ENCODE data around the gene TBCB.
"Not testable (repeated sequence)": the region's sequence is repeated elsewhere in the genome, so short reads cannot be mapped to it uniquely, and the experiment has no call there.

TBCB gene

DNA sequence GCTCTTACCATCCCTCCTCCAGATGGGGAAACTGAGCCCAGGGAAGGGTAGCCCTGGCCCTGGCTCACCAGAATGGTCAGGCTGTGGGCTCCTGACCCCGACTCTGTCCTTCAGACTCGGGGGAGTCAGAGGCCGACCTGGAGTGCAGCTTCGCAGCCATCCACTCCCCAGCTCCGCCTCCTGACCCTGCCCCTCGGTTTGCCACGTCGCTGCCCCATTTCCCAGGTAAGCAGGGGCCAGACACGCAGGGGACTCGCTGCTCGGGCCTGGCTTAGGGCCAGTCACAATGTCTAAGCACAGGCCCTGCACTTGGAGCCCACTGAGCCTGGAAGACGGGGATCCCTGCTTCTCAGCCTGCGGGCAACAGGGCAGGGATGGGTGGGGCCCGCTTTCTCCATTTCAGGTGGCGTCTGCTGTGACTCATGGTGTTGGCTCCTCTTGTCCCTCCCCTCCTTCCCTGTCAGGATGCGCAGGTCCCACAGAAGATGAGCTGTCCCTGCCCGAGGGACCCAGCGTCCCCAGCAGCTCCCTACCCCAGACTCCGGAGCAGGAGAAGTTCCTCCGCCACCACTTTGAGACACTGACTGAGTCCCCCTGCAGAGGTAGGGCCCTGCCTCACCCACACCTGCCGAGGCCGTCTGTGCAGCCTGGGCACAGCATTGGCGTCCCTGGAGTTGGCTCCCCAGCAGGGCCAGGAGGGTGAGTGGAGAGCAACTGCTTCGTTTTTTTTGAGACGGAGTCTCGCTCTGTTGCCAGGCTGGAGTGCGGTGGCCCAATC lies 13.5 kb upstream of the TBCB start:
- DNase-seq (ENCODE audit: low read depth) = no peak

DNA sequence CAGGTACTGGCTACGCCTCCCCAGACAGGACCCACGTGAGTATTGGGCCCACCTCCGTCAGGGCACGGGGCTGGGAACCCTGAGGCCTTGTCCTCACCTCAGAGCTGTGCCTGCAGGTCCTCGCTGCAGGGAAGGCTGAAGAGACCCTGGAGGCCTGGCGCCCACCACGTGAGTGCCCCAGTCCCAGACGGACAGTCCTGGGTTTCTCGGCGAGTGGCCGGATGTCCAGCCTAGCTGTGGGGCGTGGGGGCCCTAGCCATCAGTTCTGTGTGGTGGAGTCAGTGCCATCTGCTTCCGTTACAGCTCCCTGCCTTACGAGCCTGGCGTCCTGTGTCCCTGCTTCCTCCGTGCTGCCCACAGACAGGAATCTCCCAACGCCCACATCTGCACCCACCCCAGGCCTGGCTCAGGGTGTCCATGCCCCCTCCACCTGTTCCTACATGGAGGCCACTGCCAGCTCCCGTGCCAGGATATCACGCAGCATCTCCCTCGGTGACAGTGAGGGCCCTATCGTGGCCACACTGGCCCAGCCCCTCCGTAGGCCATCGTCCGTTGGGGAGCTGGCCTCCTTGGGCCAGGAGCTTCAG lies 12.1 kb upstream of the TBCB start:
- DNase-seq (ENCODE audit: low read depth) = no peak

DNA sequence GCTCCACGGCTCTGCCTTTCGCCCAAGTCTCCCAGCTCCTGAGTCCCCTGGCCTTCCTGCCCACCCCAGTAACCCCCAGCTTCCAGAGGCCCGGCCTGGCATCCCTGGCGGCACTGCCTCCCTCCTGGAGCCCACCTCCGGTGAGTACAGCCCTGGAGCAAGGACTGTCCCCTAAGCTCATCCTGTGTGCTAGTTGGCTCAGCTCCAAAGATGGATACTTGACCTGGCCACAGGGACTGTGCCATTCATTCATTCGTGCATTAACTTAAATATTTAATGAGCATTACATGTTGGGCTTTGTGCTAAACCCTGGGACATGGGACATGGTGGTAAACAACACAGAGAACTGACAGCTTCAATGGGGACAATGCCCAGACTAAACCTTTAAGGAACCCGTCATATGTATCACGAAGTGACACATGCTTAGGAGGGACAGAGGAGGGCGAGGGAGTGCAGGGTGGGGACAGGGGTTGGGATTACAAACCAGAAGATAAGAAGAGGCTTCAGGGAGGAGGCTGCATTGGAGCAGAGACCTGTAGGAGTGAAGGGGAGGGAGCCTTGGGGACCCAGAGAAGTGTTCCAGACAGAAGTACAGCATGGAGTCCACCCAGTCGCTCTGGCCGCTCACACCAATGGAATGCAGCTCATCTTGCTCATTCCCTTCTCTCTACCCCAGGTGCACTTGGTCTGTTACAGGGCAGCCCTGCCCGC lies 11.3 kb upstream of the TBCB start:
- DNase-seq (ENCODE audit: low read depth) = no peak

DNA sequence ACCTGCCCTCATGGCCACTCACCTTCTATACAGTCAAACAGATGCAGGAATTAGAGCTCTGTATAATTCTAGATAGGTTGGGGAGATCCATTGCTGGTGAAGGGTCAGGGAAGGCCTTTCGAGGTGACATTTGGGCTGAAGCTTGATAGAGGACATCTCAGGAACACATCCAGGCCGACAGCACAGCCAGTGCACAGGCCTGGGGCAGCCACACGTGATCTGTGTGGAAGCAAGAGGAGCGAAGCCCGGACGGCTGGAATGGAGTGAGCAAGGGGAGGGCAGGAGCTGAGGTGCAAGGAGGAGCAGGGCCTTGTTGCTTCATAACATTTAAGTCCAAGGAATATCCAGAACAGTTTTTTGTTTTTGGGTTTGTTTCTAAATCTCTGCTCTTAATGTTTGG lies 8.8 kb upstream of the TBCB start:
- DNase-seq (ENCODE audit: low read depth) = no peak

DNA sequence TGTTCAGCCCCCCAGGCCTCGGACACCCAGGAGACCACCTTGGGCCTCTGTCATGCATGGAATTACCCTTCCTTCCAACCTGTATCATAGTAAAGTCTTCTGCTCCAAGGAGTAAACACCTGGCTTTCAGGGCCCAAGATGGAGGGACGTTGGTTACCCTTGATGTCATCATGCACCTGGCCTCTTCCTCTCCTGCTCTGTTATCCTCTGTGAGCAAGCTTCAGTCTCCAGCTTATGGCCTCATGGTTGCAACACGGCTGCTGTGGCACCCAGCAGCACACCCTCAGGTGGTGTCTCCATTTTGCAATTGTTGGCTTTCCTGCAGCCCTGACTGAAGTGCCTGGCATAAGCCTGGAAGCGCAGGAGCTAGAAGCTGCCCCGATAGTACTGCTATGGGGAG lies 8.3 kb upstream of the TBCB start:
- no peak for DNase-seq (ENCODE audit: low read depth)

DNA sequence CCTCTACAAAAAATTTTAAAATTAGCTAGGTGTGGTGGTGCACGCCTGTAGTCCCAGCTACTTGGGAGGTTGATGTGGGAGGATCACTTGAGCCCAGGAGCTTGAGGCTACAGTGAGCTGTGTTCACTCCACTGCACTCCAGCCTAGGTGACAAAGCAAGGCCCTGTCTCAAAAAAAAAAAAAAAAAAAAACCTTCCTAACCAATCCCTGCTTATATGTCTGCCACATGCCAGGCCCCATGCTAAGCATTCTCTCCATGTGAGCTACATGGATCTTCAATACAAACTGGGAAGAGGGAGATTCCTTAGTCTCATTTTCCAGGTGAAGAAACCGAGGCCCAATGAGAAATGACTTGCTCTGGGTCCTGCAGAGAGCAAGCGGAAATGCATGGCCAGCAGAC lies 6.6 kb upstream of the TBCB start:
- DNase-seq (ENCODE audit: low read depth) = no peak

DNA sequence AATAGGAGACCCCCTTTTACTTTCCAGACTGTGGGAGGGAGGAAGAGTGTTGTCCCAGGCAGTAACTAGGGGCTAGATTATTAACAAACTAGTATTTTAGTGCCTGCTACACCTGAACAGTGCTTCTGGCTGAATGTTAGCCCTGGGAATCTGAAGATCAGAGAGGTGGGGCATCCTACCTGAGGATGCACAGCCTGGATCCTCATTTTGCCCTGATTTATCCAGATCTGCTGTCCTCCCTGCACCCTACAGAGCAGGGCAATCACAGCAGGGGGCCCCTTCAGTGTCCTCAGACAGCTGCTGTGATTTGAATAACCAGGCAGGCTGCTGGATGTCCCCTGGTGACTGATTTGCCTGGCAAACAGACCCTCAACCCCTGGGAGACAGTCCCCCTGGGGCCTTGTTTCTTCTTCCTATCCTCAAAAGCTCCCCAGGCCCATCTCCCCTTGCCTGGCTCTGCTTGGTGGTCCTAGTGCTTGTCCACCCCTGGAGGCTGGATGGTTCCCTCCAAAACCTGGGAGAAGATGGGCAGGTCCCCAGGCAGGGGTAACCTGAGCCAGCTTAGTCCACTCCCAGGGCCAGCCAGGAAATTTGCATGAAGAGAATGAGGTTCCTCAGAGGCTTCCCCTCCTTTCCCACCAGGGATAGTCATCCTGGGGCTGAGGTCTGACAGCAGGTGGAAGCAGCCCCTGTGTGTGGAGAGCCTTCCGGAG lies 4.6 kb upstream of the TBCB start, which contains the start of gene OVOL3:
Gene OVOL3, plus strand, starts transcription at position 657 of the 713 bp plus-strand sequence. CDS start 60 bp downstream, outside the sequence.
- no peak for DNase-seq (ENCODE audit: low read depth)

DNA sequence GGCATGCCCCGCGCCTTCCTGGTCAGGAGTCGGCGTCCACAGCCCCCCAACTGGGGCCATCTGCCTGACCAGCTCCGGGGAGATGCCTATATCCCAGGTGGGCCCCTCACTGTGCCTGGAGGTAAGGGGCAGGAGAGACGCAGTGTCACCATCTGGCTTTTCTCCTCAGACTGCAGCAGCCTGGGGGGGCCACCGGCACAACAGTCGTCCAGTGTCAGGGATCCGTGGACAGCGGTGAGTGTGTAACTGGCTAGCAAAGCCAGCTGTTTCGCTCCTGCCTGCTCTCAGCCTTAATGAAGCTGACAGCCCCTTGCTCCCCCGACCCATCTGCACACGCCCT lies 4.1 kb upstream of the TBCB start:
- no peak for DNase-seq (ENCODE audit: low read depth)

DNA sequence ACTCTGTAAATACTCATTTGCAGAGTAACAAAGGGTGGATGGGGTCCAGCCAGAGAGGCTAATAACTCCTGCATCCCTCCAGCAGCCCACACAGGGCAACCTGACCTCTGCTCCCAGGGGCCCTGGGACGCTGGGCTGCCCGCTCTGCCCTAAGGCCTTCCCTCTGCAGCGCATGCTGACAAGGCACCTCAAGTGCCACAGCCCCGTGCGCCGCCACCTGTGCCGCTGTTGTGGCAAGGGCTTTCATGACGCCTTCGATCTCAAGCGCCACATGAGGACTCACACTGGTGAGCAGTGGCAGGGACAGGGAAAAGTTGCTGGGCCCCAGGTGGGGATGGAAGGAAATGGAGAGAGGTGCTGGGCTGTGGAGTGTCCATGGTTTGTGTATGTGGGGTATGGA lies 2.6 kb upstream of the TBCB start:
- DNase-seq (ENCODE audit: low read depth) = no peak

DNA sequence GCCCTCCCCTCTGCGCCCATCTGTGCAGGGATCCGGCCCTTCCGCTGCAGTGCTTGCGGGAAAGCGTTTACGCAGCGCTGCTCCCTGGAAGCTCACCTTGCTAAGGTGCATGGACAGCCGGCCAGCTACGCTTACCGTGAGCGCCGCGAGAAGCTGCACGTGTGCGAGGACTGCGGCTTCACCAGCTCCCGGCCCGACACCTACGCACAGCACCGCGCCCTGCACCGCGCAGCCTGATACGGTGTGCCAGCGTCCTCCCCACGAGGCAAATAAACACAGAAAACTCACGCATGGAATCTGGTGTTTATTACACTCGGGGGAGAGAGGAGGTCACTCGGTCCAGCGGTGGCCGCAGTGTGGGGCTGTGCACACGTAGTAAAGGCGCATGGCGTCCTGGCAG lies 1.8 kb upstream of the TBCB start:
- no peak for DNase-seq (ENCODE audit: low read depth)

DNA sequence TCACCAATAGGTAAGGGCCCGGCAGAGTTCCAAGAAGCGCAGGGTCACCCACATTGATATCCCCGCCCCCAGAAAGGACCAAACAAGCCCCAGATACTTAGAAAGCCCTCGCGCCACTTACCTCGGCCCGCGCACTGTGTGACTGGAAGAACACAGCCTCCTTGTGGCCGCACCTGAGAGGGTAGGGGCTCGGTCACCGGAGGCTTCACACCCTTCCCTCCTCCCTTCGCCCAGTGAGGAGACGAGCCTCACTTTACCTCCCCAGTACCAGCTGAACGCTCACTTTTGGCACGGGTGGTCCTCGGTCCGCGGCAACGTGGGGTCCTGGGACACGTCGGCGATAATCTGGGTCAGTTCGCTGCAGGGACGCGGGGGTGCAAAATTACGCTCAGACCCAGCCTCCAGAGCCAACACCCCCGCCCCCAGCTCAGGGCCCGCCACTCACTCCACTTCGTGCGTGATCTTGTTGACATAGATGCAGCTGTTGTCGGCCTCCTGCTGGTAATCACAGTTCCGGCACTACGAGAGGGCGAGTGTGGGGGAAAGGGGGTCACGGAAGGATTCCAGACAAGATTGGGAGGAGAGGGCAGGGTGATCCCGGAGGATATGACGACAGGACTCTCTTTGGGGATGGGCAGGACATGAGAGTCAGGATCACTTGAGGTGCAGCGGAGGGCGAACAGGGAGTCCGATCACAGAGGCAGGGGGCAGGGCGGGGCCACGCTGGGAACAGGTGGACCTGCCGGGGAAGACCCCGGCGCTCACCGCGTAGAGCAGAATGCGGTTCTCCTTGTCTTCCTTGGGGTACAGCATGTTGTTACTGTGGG lies 1.2 kb upstream of the TBCB start:
- DNase-seq (ENCODE audit: low read depth) = no peak

DNA sequence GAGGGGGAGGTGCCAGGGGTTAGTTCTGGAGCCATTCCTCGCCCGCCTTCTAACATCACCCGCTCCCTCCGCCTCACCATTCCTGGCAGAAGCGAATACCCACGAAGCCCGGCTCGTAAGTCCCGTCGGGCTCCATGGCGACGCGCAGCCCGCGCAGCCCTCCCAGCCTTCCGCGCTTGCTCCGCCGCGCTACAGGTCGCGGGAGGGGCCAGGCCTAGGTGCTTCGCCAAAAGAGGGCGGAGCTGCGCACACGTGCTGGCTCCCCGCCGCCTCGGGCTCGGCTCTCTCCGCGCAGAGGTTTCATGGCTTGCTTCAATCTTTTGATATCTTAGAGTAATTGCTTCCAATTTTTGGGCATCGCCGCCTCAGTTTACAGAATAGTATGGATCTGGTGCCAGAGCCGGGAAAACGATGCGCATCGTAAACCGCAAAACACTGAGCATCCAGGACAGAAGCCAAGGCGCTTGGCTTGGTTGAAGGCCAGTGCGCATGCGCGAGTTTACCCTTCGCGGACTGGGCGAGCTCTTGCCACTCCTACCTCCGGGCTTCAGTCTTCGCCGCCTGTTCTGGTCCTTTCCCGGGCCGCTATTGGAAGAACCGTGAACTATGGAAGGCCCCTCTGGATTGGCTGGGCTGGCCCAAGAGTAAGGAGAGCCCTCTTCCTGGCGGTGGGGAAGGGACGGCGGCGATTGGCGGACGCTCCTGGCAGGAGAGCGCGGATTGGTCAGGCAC lies 381 bp upstream of the TBCB start, which contains the start of gene POLR2I:
Gene POLR2I, minus strand, starts transcription at position 155 of the 732 bp plus-strand sequence. Its CDS starts 19 bp downstream, at position 136.
- peak; percentile 94 for DNase-seq (ENCODE audit: low read depth)

DNA sequence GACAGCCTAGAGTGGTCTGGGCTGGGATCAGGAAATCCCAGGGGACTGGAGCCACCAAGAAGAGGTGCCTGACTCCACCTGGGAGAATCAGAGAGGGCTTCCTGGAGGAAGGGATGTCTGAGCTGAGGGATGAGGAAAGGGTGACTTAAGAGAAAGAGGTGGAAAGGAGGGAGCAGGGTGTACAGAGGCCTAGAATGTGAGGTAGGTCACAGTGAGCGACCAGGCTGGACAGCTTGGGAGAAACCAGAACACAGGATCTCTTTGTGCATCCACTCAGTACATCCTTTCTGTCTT lies 1.0 kb downstream of the TBCB start:
- DNase-seq (ENCODE audit: low read depth) = no peak

DNA sequence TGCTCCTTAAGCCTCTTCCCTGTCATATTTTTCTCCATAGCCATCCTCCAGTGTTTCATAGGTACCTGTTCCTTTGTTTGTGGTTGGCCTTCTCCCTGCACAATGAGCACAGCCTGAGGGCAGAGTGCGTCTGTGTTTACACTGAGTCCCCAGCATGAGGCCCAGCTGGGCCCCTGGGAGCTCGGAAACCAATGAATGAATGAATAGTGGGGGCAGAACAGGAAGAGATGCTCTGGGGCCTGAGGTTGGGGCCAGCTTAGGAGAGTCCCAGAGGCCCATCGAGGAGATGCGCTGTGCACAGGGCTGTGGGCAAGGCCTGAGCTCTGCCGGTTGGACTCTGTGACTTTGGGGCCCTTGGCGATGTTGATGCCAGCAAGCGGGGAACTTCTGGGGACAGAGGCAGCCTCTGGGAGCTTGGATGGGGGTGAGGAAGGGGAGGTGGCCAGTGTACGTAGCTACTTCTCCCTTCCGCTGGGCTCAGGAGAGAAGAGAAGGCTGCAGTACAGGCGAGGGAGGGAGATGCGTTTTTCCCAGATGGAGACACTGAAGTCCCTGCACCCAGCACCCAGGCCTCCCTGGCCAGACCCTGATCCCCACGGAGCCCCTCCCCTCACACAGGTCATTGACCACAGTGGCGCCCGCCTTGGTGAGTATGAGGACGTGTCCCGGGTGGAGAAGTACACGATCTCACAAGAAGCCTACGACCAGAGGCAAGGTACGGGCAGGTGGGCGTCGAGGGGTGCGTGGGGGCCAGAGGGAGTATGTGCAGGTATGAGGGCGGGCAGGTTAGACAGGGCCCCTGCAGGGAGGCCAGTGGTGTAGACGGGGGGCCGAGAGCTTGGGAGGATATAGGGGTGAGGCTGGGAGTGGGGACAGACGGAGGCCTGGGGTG lies 5.1 kb downstream of the TBCB start:
- no peak for DNase-seq (ENCODE audit: low read depth)

DNA sequence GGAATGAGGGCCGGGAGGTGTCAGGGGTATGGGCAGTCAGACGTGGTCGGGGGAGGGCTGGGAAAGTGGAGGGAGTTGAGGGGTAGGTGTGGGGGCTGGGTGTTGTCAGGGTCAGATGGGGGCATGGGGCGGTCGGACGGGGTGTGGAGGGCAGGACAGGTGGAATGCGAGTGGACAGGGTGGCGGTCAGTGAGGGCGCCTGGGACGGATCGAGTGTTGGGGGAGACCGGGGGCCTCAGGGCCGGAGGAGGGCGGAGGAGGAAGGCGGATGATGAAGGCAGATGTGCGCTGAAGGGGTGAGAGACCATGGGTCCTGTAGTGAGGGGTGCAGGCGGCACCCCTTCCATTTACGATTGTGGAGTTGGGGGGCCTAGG lies 5.7 kb downstream of the TBCB start:
- DNase-seq (ENCODE audit: low read depth) = no peak

DNA sequence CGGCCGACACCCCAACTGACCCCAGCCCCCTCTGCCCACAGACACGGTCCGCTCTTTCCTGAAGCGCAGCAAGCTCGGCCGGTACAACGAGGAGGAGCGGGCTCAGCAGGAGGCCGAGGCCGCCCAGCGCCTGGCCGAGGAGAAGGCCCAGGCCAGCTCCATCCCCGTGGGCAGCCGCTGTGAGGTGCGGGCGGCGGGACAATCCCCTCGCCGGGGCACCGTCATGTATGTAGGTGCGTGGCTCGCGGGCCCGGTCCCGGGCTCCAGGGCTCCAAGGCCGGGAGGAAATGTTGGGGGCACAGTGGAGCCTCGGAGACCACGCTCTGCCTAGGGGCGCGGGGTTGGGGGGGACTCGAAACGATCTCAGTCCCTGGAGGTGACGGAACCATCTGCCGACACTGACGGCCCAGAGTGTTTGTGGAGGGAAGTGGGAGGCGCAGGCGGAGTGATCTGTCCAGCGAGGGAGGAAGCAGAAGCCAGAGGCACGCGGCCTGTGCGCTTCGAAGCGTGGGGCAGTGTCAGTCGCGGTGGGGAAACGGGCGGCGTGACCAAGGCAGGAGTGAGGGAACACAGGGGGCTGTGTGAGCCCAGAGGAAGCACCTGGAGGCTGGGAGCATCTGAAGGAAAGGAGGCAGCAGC lies 6.3 kb downstream of the TBCB start:
- DNase-seq (ENCODE audit: low read depth) = no peak

DNA sequence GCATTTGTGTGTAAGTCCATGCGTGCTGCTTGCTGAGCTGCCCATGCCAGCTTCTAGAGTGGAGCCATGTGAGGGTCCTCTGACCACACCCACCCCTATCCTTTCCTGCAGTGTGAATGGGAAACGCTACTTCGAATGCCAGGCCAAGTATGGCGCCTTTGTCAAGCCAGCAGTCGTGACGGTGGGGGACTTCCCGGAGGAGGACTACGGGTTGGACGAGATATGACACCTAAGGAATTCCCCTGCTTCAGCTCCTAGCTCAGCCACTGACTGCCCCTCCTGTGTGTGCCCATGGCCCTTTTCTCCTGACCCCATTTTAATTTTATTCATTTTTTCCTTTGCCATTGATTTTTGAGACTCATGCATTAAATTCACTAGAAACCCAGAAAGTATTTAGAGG lies 10.3 kb downstream of the TBCB start:
- DNase-seq (ENCODE audit: low read depth) = no peak

DNA sequence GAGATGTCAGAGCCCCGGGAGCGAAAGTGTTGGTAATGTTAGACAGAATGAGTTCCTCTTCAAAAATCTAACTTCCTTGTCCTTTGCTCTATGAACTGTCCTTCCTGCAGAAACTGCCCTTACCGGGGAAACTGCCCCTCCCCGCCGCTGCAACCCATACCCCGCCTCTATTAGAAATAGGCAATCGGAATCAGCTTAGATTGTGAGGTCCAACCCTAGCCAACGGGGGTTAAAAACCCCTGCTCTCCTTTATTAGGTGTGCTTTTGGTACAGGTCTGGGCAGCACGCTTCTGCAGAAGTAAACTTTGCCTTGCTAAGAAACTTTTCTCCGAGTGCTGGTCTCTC lies 13.1 kb downstream of the TBCB start:
- DNase-seq (ENCODE audit: low read depth) = no peak

DNA sequence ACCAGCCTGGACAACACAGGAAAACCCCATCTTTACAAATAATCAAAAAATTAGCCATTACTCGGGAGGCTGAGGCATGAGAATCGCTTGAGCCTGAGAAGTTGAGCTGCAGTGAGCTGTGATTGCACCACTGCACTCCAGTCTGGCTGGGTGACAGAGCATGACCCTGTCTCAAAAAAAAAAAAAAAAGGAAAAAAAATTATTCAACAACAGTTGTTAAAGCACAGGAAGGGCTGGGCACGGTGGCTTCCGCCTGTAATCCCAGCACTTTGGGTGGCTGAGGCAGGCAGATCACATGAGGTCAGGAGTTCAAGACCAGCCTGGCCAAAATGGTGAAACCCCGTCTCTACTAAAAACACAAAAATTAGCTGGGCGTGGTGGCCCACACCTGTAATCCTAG lies 16.0 kb downstream of the TBCB start:
- DNase-seq (ENCODE audit: low read depth) = not testable (repeated sequence)

DNA sequence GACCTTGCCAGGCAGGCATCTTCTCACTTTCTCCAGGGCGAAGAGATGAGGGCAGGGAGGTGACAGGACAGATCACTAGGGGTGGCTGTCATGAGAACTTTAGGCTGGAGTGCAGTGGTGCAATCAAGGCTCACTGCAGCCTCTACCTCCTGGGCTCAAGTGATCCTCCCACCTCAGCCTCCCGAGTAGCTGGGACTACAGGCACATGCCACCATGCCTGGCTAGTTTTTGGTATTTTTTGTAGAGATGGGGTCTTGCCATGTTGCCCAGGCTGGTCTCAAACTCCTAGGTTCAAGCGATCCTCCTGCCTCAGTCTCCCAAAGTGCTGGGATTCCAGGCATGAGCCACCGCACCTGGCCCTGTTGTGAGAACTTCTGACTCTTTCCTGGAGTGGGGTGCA lies 19.6 kb downstream of the TBCB start:
- not testable (repeated sequence) for DNase-seq (ENCODE audit: low read depth)
